ENCODE measurements around the gene TRIM45.
"Not testable (repeated sequence)": the region's sequence is repeated elsewhere in the genome, so short reads cannot be mapped to it uniquely, and the experiment has no call there.

Gene TRIM45

GRCh38 chr1:117122330-117123025 is 929 bp upstream of the TRIM45 start:
- DNase-seq (ENCODE audit: low spot score), result no peak
- TF ChIP-seq CTCF (IDR thresholded peaks at IDR 0.05; ENCODE audit: extremely low read depth, insufficient read depth, missing control alignments), result no peak
- in situ Hi-C loops (cut with MboI; ENCODE audit: low pct_unique_long_range_greater_than_20kb, low sequenced_read_pairs, unreplicated experiment), result no loop called here

- in situ Hi-C loops (cut with MboI; ENCODE audit: low pct_unique_long_range_greater_than_20kb, low sequenced_read_pairs, unreplicated experiment), result no loop called here
- TF ChIP-seq CTCF (IDR thresholded peaks at IDR 0.05; ENCODE audit: extremely low read depth, insufficient read depth, missing control alignments), result no peak
- DNase-seq (ENCODE audit: low spot score), result no peak
Measured at GRCh38 chr1:117120774-117121588, 568 bp downstream of the TRIM45 start.

GRCh38 chr1:117119144-117119543 is 2.4 kb downstream of the TRIM45 start:
- in situ Hi-C loops (cut with MboI; ENCODE audit: low pct_unique_long_range_greater_than_20kb, low sequenced_read_pairs, unreplicated experiment), result not testable (repeated sequence)

GRCh38 chr1:117118137-117118536 is 3.4 kb downstream of the TRIM45 start:
- in situ Hi-C loops (cut with MboI; ENCODE audit: low pct_unique_long_range_greater_than_20kb, low sequenced_read_pairs, unreplicated experiment), result no loop called here
- no peak for TF ChIP-seq CTCF (IDR thresholded peaks at IDR 0.05; ENCODE audit: extremely low read depth, insufficient read depth, missing control alignments)
- no peak for DNase-seq (ENCODE audit: low spot score)

More at GRCh38 chr1:117119144-117119543, 2.4 kb downstream of the TRIM45 start:
- DNase-seq (ENCODE audit: low spot score), result not testable (repeated sequence)

- no peak for TF ChIP-seq CTCF (IDR thresholded peaks at IDR 0.05; ENCODE audit: extremely low read depth, insufficient read depth, missing control alignments)
- in situ Hi-C loops (cut with MboI; ENCODE audit: low pct_unique_long_range_greater_than_20kb, low sequenced_read_pairs, unreplicated experiment), result no loop called here
- DNase-seq (ENCODE audit: low spot score), result no peak
Measured at GRCh38 chr1:117117697-117118096, 3.9 kb downstream of the TRIM45 start.

- in situ Hi-C loops (cut with MboI; ENCODE audit: low pct_unique_long_range_greater_than_20kb, low sequenced_read_pairs, unreplicated experiment), result no loop called here
- DNase-seq (ENCODE audit: low spot score), result no peak
- no peak for TF ChIP-seq CTCF (IDR thresholded peaks at IDR 0.05; ENCODE audit: extremely low read depth, insufficient read depth, missing control alignments)
Measured at GRCh38 chr1:117116784-117117130, 4.8 kb downstream of the TRIM45 start.

All from GM13977 (cell line).